ENCODE results near the gene CHI3L1. TPM values are rescaled to one million over a fixed set of nuclear protein-coding genes. Genes with fewer than 3 reads are reported as not detected.

Gene CHI3L1
- polyA plus RNA-seq, 1 of the 3 experiments (the other 2 are of a cell fraction): not detected

DNA sequence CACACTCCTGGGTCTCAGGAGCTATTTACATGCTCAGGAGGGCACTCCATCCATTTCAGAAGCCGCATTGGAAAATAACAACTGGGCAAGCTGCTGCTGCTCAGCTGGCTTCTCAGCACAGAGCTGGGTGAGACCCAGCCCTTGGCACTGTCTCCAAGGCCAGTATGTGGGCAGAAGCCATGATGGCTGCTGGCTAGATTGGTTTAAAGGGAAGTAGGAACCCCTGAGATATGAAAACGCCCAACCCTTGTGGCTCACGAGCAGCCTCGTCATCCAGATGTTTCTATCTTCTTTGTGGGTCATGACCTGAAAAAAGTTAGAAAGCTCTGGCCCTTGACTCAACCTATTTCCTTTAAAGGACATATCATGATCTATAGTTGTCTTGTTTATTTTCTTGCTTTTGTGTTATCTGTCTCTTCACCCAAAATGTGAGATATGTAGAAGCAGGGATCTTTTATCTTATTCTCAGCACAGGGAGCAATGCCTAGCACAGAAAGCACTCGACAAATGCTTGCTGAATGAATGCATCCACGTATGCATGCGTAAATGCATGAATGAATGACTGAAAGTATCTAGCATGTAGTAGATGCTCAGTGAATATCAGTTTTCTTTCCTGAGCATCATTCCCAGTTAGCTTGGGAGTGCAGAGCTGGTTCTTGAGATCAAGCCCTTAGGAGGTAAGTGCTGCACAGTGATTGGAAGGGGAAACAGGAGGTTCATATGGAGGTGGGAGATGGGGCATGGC, 22.4 kb downstream of the CHI3L1 start:
- CTCF ChIA-PET: interaction anchor here (1.0 to 1.6 kb wide), 3 partner anchors 46 to 135 kb away, joined by 3 to 5 read pairs (median 4); no protein-coding TSS in a partner anchor
- H3K4me1 ChIP-seq (ENCODE audit: control insufficient read depth in 1 of 2, insufficient read depth in 2 of 2, low read depth in 1 of 2, low read length in 1 of 2): no peaks in the 10 kb centered on the region
- no peaks in the 10 kb centered on the region for H3K36me3 ChIP-seq (replicated peaks in 1 of 2; ENCODE audit: control insufficient read depth in 1 of 2, insufficient read depth in 2 of 2, low read length in 1 of 2)
- H2AFZ ChIP-seq (ENCODE audit: low read depth): no peak overlapping the region
- no peak for TF ChIP-seq MAX (IDR thresholded peaks at IDR 0.05; ENCODE audit: low read depth)
- TF ChIP-seq, protein P1, sequence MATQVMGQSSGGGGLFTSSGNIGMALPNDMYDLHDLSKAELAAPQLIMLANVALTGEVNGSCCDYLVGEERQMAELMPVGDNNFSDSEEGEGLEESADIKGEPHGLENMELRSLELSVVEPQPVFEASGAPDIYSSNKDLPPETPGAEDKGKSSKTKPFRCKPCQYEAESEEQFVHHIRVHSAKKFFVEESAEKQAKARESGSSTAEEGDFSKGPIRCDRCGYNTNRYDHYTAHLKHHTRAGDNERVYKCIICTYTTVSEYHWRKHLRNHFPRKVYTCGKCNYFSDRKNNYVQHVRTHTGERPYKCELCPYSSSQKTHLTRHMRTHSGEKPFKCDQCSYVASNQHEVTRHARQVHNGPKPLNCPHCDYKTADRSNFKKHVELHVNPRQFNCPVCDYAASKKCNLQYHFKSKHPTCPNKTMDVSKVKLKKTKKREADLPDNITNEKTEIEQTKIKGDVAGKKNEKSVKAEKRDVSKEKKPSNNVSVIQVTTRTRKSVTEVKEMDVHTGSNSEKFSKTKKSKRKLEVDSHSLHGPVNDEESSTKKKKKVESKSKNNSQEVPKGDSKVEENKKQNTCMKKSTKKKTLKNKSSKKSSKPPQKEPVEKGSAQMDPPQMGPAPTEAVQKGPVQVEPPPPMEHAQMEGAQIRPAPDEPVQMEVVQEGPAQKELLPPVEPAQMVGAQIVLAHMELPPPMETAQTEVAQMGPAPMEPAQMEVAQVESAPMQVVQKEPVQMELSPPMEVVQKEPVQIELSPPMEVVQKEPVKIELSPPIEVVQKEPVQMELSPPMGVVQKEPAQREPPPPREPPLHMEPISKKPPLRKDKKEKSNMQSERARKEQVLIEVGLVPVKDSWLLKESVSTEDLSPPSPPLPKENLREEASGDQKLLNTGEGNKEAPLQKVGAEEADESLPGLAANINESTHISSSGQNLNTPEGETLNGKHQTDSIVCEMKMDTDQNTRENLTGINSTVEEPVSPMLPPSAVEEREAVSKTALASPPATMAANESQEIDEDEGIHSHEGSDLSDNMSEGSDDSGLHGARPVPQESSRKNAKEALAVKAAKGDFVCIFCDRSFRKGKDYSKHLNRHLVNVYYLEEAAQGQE (IDR thresholded peaks at IDR 0.05; ENCODE audit: low read depth, low read length): no peak
- no peak for TF ChIP-seq RCOR1 (IDR thresholded peaks at IDR 0.05; ENCODE audit: low read length)
- no peak for TF ChIP-seq POLR2AphosphoS5 (IDR thresholded peaks at IDR 0.05; ENCODE audit: low read depth, low read length)
- no peak for TF ChIP-seq CTCF (IDR thresholded peaks at IDR 0.05)
- no peak for TF ChIP-seq PBX3 (IDR thresholded peaks at IDR 0.05)
- no peak for TF ChIP-seq SIN3A (IDR thresholded peaks at IDR 0.05; ENCODE audit: borderline replicate concordance, low read depth, low read length)
- no peak for TF ChIP-seq SMC3 (IDR thresholded peaks at IDR 0.05; ENCODE audit: low read depth, low read length)
- no peak for TF ChIP-seq MXI1 (IDR thresholded peaks at IDR 0.05; ENCODE audit: low read depth, low read length)
- TF ChIP-seq USF1 (IDR thresholded peaks at IDR 0.05; ENCODE audit: borderline replicate concordance, low read depth): no peak
- no peak overlapping the region for H3K4me2 ChIP-seq
- no peaks in the 10 kb centered on the region for H3F3A ChIP-seq (replicated peaks; ENCODE audit: insufficient read depth)
- H3K27me3 ChIP-seq (ENCODE audit: insufficient read depth): no peaks in the 10 kb centered on the region
- no peak overlapping the region for H3K9ac ChIP-seq
- no peak overlapping the region for H3K27ac ChIP-seq (ENCODE audit: low read depth in 2 of 2, low read length in 1 of 2)
- H3K9me2 ChIP-seq: no peaks in the 10 kb centered on the region
- POLR2A ChIA-PET: no interaction called here
- no peaks in the 10 kb centered on the region for H4K20me1 ChIP-seq (ENCODE audit: insufficient read depth)
- H3K79me2 ChIP-seq (ENCODE audit: insufficient read depth): no peaks in the 10 kb centered on the region
- DNase-seq: no peak
- no peak overlapping the region for H3K4me3 ChIP-seq (ENCODE audit: low read depth in 2 of 2, low read length in 1 of 2)
- WGBS (ENCODE audit: low lambda C conversion rate): 78% methylated on average over 7 of the region's 7 CpGs
- no peaks in the 10 kb centered on the region for H3K9me3 ChIP-seq

Measured in SK-N-SH (cell line).